GM06990 (cell line): ENCODE results near the gene MAP7D2.

Experiments used
- DNase-seq: peaks from one replicate; pipeline ENCODE4 v3.0.0-alpha.2; 2011; ENCODE audit not compliant: insufficient read length; ENCODE audit errors: extremely low read depth
- H3K27me3 ChIP-seq: replicated peaks from 2 replicates; pipeline ENCODE4 v1.6.0; 2011; ENCODE audit warnings: low read length; ENCODE audit not compliant: control insufficient read depth, insufficient read depth
- H3K36me3 ChIP-seq: 2 replicates; pipeline ENCODE4 v1.5.1; 2011; ENCODE audit warnings: low read length; ENCODE audit not compliant: control insufficient read depth, insufficient read depth
- H3K4me3 ChIP-seq: replicated peaks from 2 replicates; pipeline ENCODE4 v1.5.1; 2011; ENCODE audit warnings: low read depth, mild to moderate bottlenecking, control low read depth, low read length
- CTCF ChIP-seq: IDR thresholded peaks from 2 replicates; pipeline ENCODE4 v1.5.1; 2011; ENCODE audit warnings: low read length, control low read depth, mild to moderate bottlenecking, inconsistent platforms; ENCODE audit not compliant: insufficient read depth, poor library complexity, severe bottlenecking

The MAP7D2 gene

DNA sequence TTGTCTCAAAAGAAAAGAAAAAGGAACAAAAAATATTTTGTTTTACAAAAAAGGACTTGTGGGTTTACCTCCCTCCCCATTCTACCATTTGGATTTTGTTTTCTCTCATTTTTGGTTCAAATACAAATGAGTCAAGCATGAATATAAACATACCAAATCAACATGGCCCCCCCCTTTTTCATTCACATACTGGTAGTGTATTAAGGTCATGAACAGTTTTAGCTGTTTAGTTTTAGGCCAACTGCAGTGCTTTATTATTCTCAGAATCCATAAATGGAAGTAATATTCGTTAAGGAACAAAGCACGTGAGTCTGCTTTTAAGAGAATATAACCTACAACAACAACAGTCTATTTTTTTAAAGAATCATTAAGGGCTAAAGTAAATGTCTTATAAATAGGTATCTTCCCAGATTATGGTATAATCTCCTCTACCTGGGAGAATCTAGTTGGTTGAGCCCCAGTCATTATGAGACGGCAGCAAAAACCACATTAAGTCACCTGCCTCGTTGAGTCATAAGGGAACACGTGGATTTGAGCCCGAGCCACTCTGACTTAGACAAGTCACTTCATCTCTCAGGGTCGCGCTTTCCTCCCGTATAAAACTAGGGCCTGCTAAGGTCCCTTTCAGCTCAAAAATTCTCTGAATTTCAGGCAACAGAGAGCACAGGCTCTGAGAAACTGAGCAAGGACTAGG, 152.5 kb downstream of the MAP7D2 start:
- H3K36me3 ChIP-seq: no peaks in the 10 kb centered on the region; the same call in 1 of the 2 replicates
- TF ChIP-seq CTCF: no peak
- DNase-seq: peak; percentile 29
- H3K27me3 ChIP-seq: no peaks in the 10 kb centered on the region
- no peak overlapping the region for H3K4me3 ChIP-seq

- no peak for TF ChIP-seq CTCF
- H3K4me3 ChIP-seq: no peak overlapping the region
- DNase-seq: no peak
Measured at GRCh38 chrX:19960913-19961312, 155.8 kb downstream of the MAP7D2 start.

GRCh38 chrX:19958552-19959486, 157.9 kb downstream of the MAP7D2 start:
- TF ChIP-seq CTCF: no peak
- H3K27me3 ChIP-seq: no peaks in the 10 kb centered on the region
- no peak for DNase-seq
- no peak overlapping the region for H3K4me3 ChIP-seq
- no peaks in the 10 kb centered on the region for H3K36me3 ChIP-seq

More at GRCh38 chrX:19960913-19961312, 155.8 kb downstream of the MAP7D2 start:
- Histone ChIP-seq H3K27me3 (no peaks in the 10 kb centered on the region), H3K36me3 (no peaks in the 10 kb centered on the region; the same call in 1 of the 2 replicates)

- no peak for DNase-seq
- H3K36me3 ChIP-seq: no peaks in the 10 kb centered on the region
- no peak for TF ChIP-seq CTCF
- H3K27me3 ChIP-seq: no peaks in the 10 kb centered on the region
- no peak overlapping the region for H3K4me3 ChIP-seq
Measured at GRCh38 chrX:19956923-19957322, 159.8 kb downstream of the MAP7D2 start.
